Lung (tissue), 12 donors: ENCODE data around the gene MVB12A. TPM values are rescaled to one million over a fixed set of nuclear protein-coding genes. Genes with fewer than 3 reads are reported as not detected.

ENCODE experiments used
- ATAC-seq: fragments of 200-7000 bp; cut with Tn5 transposase; one replicate; pipeline ENCODE4 v1.9.1; 2020; ENCODE audit warnings: moderate number of reproducible peaks; ENCODE audit not compliant: insufficient read depth, low FRiP score
- DNase-seq, 3 donors: peaks; one replicate each; pipeline ENCODE4 v3.0.0-alpha.2; 2013 to 2017
- H3K27ac ChIP-seq, 2 donors: one replicate each; pipeline ENCODE4 v1.5.1; 2013; ENCODE audit warnings: mild to moderate bottlenecking in 2 of 2, moderate library complexity in 2 of 2, control low read depth in 1 of 2, inconsistent platforms in 1 of 2, low read depth in 1 of 2, low read length in 1 of 2
- H3K27me3 ChIP-seq, 3 donors: one replicate each; pipeline ENCODE4 v1.5.1; 2013; ENCODE audit warnings: low read length in 2 of 3; ENCODE audit not compliant: control insufficient read depth in 3 of 3, insufficient read depth in 3 of 3
- H3K36me3 ChIP-seq, 4 donors: one replicate each; pipeline ENCODE4 v1.5.1; 2013; ENCODE audit warnings: low read length in 4 of 4, mild to moderate bottlenecking in 1 of 4, moderate library complexity in 1 of 4; ENCODE audit not compliant: control insufficient read depth in 4 of 4, insufficient read depth in 4 of 4
- H3K4me1 ChIP-seq, 5 donors: one replicate each; pipeline ENCODE4 v1.5.1; 2013; ENCODE audit warnings: low read length in 5 of 5, mild to moderate bottlenecking in 2 of 5, moderate library complexity in 1 of 5; ENCODE audit not compliant: control insufficient read depth in 5 of 5, insufficient read depth in 5 of 5
- H3K4me3 ChIP-seq: one replicate; pipeline ENCODE4 v1.5.1; 2013; ENCODE audit warnings: mild to moderate bottlenecking, control low read depth, moderate library complexity
- H3K9ac ChIP-seq, 2 donors: one replicate each; pipeline ENCODE4 v1.5.1; 2013; ENCODE audit warnings: low read length in 2 of 2, control low read depth in 1 of 2; ENCODE audit not compliant: insufficient read depth in 1 of 2
- H3K9me3 ChIP-seq, 4 donors: one replicate each; pipeline ENCODE4 v1.5.1; 2013; ENCODE audit warnings: low read length in 3 of 4, mild to moderate bottlenecking in 1 of 4, moderate library complexity in 1 of 4; ENCODE audit not compliant: control insufficient read depth in 4 of 4, insufficient read depth in 3 of 4
- CTCF ChIP-seq: IDR thresholded peaks from 2 replicates; pipeline ENCODE4 v1.5.1; 2012; ENCODE audit warnings: mild to moderate bottlenecking; ENCODE audit errors: control extremely low read depth, extremely low read depth
- WGBS, 2 donors: extraction: QIAGEN DNeasy Blood & Tissue Kit; methylation state at CpG; one replicate each; pipeline ENCODE4 v1.1.7; 2013; 5-methylcytosine and 5-hydroxymethylcytosine counted together
- polyA plus RNA-seq, 2 donors: library from polyadenylated mRNA; stranded (reverse); fragments of 200-250 nt; gene quantifications; one replicate each; pipeline ENCODE4 v1.2.1, GENCODE V29; 2013
- total RNA-seq, 2 donors: library from RNA; depleted of rRNA in 1 of 2; stranded (reverse); fragments of >200 nt in 1 of 2; gene quantifications; one replicate each; pipeline ENCODE4 v1.2.1, GENCODE V29; 2014 to 2021
- donor health status: control.
- donor health status: control.
- donor health status: Bipolar disorder and iron deficiency.
- donor health status: healthy.
- donor health status: DM: yes; HTN: yes; CAD: no.

The MVB12A gene
- total and polyA plus RNA-seq, 4 donors = 28.5 to 66.9 (median 60.8) TPM

- H3K4me3 ChIP-seq = no peak overlapping the region
These were observed 33.8 kb upstream of the MVB12A start for GRCh38 chr19:17385878-17386611.

GRCh38 chr19:17389288-17389687 is 30.6 kb upstream of the MVB12A start:
- TF ChIP-seq CTCF = no peak
- H3K4me1 ChIP-seq = peaks cover 2 to 16% (median 3%) of the 10 kb centered on the region in 5 donors
- peaks cover 0 to 9% (median 8%) of the 10 kb centered on the region in 3 donors for H3K27me3 ChIP-seq
- no peaks in the 10 kb centered on the region for H3K36me3 ChIP-seq
- DNase-seq (no peak), ATAC-seq (no peak)
- no peak overlapping the region for H3K27ac ChIP-seq
- no peak overlapping the region for H3K4me3 ChIP-seq
- WGBS, 2 donors = 55 to 74% methylated on average over 1 of the region's 1 CpG
- H3K9ac ChIP-seq = no peak overlapping the region
- H3K9me3 ChIP-seq = peaks cover 0 to 6% (median 0%) of the 10 kb centered on the region in 4 donors

More at GRCh38 chr19:17385878-17386611, 33.8 kb upstream of the MVB12A start:
- WGBS, 2 donors = 34 to 42% methylated on average over 20 of the region's 20 CpGs
- H3K27me3 ChIP-seq = no peaks in the 10 kb centered on the region
- peak; percentile 83 for TF ChIP-seq CTCF
- peak; percentile 84 to 87 (median 87) for DNase-seq
- peaks cover 0 to 6% (median 0%) of the 10 kb centered on the region in 4 donors for H3K9me3 ChIP-seq
- H3K9ac ChIP-seq = no peak overlapping the region
- peaks cover 0 to 16% (median 0%) of the 10 kb centered on the region in 5 donors for H3K4me1 ChIP-seq
- no peak for ATAC-seq
- no peak overlapping the region for H3K27ac ChIP-seq
- H3K36me3 ChIP-seq = no peaks in the 10 kb centered on the region

- 9 to 10% methylated on average over 27 to 37 of the region's 37 CpGs for WGBS, 2 donors
These were observed 29.7 kb upstream of the MVB12A start for GRCh38 chr19:17389957-17390664.

More at GRCh38 chr19:17389957-17390664, 29.7 kb upstream of the MVB12A start:
- TF ChIP-seq CTCF = no peak
- Histone ChIP-seq H3K4me3 (no peak overlapping the region), H3K9me3 (peaks cover 0 to 6% (median 0%) of the 10 kb centered on the region in 4 donors), H3K4me1 (peaks cover 2 to 16% (median 3%) of the 10 kb centered on the region in 5 donors), H3K9ac (no peak overlapping the region), H3K27ac (no peak overlapping the region), H3K27me3 (peaks cover 0 to 10% (median 9%) of the 10 kb centered on the region in 3 donors), H3K36me3 (no peaks in the 10 kb centered on the region)
- DNase-seq (peak in 1 of 3 donors; percentile 25), ATAC-seq (no peak)
